Keratinocyte (primary cell): ENCODE results near the gene WBP1. TPM values are rescaled to one million over a fixed set of nuclear protein-coding genes. Genes with fewer than 3 reads are reported as not detected.

Experiments
- DNase-seq: peaks from one replicate; pipeline ENCODE4 v3.0.0-alpha.2; 2011; ENCODE audit warnings: low read depth, missing footprints, low spot score
- FAIRE-seq: peaks from 2 replicates; lab custom pipeline; 2011; peaks lifted over from hg19 to GRCh38; lab: Jason Lieb, UNC
- H2AFZ ChIP-seq: 2 replicates; pipeline ENCODE4 v1.6.0; 2012; ENCODE audit warnings: low read length, control low read depth, inconsistent platforms; ENCODE audit not compliant: control insufficient read depth
- H3K27ac ChIP-seq: 2 replicates; pipeline ENCODE4 v1.5.1; 2011; ENCODE audit warnings: low read length; ENCODE audit not compliant: control insufficient read depth, insufficient read depth
- H3K27me3 ChIP-seq: 3 replicates; pipeline ENCODE4 v1.6.0; 2011; ENCODE audit warnings: low read length; ENCODE audit not compliant: control insufficient read depth, insufficient read depth; ENCODE audit errors: extremely low read depth
- H3K36me3 ChIP-seq, 2 experiments: 2 replicates in 1 of 2; 3 replicates in 1 of 2; pipeline ENCODE4 v1.5.1; 2011; ENCODE audit warnings: low read length in 2 of 2, mild to moderate bottlenecking in 1 of 2; ENCODE audit not compliant: control insufficient read depth in 2 of 2, insufficient read depth in 2 of 2; ENCODE audit errors: extremely low read depth in 1 of 2
- H3K4me1 ChIP-seq: 3 replicates; pipeline ENCODE4 v1.5.1; 2011; ENCODE audit warnings: low read length; ENCODE audit not compliant: control insufficient read depth, insufficient read depth; ENCODE audit errors: extremely low read depth
- H3K4me2 ChIP-seq: 3 replicates; pipeline ENCODE4 v1.6.0; 2011; ENCODE audit warnings: low read depth, low read length; ENCODE audit not compliant: control insufficient read depth, insufficient read depth; ENCODE audit errors: extremely low read depth
- H3K4me3 ChIP-seq, 3 experiments: fragments of 200-600 bp in 1 of 3; sonication (generic) in 1 of 3; 2 replicates in 2 of 3; 3 replicates in 1 of 3; pipeline ENCODE4 v1.5.1; 2011 to 2016; ENCODE audit warnings: low read length in 3 of 3, mild to moderate bottlenecking in 3 of 3, control low read depth in 2 of 3, inconsistent platforms in 1 of 3, low read depth in 1 of 3, mixed read lengths in 1 of 3, mixed run types in 1 of 3, moderate library complexity in 1 of 3; ENCODE audit not compliant: control insufficient read depth in 2 of 3, insufficient read depth in 2 of 3; ENCODE audit errors: extremely low read depth in 1 of 3
- H3K79me2 ChIP-seq: 2 replicates; pipeline ENCODE4 v1.6.0; 2012; ENCODE audit warnings: low read length; ENCODE audit not compliant: control insufficient read depth, insufficient read depth
- H3K9ac ChIP-seq: 3 replicates; pipeline ENCODE4 v1.6.0; 2011; ENCODE audit warnings: low read length; ENCODE audit not compliant: control insufficient read depth, insufficient read depth; ENCODE audit errors: extremely low read depth
- H3K9me1 ChIP-seq: 3 replicates; pipeline ENCODE4 v1.6.0; 2011; ENCODE audit warnings: low read length; ENCODE audit not compliant: control insufficient read depth, insufficient read depth; ENCODE audit errors: extremely low read depth
- H3K9me3 ChIP-seq: 2 replicates; pipeline ENCODE4 v1.5.1; 2012; ENCODE audit warnings: low read depth, low read length; ENCODE audit not compliant: control insufficient read depth
- H4K20me1 ChIP-seq: 3 replicates; pipeline ENCODE4 v1.6.0; 2011; ENCODE audit warnings: low read length; ENCODE audit not compliant: control insufficient read depth, insufficient read depth; ENCODE audit errors: extremely low read depth
- CTCF ChIP-seq, 3 experiments: IDR thresholded peaks in 1 of 3; conservative IDR thresholded peaks in 1 of 3; optimal IDR thresholded peaks in 1 of 3; 2 replicates in 2 of 3; 3 replicates in 1 of 3; pipeline versions ENCODE3 to v1.5.1; 2011; ENCODE audit warnings: low read length in 3 of 3, mild to moderate bottlenecking in 3 of 3, moderate library complexity in 2 of 3, control low read depth in 1 of 3, inconsistent platforms in 1 of 3; ENCODE audit not compliant: insufficient read depth in 2 of 3; ENCODE audit errors: extremely low read depth in 1 of 3
- EZH2 ChIP-seq: IDR thresholded peaks from one replicate; pipeline ENCODE4 v1.6.1; 2012; ENCODE audit warnings: inconsistent platforms, mild to moderate bottlenecking, low read length, moderate library complexity
- dilution Hi-C: fragments of 300-500 bp; cut with MboI; formaldehyde crosslinking; loops from one replicate; pipeline ENCODE4 v1.7.0; 2020; ENCODE audit warnings: low sequenced_read_pairs; ENCODE audit not compliant: extremely low pct_ligation_motif_present
- polyA plus RNA-seq, 5 experiments: library from polyadenylated mRNA; depleted of rRNA in 3 of 5; stranded (reverse) in 3 of 5; stranded (forward) in 1 of 5; unstranded in 1 of 5; fragments of >200 nt; gene quantifications; 1 replicate in 1 of 5; 2 replicates in 3 of 5; 3 replicates in 1 of 5; pipeline versions ENCODE4 v1.2.1 to v1.2.3, GENCODE V29; 2011 to 2012; ENCODE audit warnings: missing spikeins in 2 of 5, low read depth in 1 of 5, low replicate concordance in 1 of 5

WBP1 gene
- polyA plus RNA-seq, 1 donor (not counting 4 experiments of a cell fraction or from before 2014, with no cell fraction given) = 75.5 TPM

- dilution Hi-C loops = no loop called here
- Histone ChIP-seq H3K27ac (no peak overlapping the region), H4K20me1 (no peaks in the 10 kb centered on the region), H3K4me3 (no peak overlapping the region), H3K79me2 (peaks cover 2% of the 10 kb centered on the region), H3K36me3 (no peaks in the 10 kb centered on the region), H2AFZ (no peak overlapping the region), H3K4me1 (peaks cover 28% of the 10 kb centered on the region), H3K9me1 (no peaks in the 10 kb centered on the region), H3K9ac (no peak overlapping the region), H3K4me2 (no peak overlapping the region), H3K9me3 (no peaks in the 10 kb centered on the region), H3K27me3 (peaks cover 3% of the 10 kb centered on the region)
- DNase-seq (no peak), FAIRE-seq (no peak)
- TF ChIP-seq CTCF (optimal IDR thresholded peaks at IDR 0.05 in 1 of 3, IDR thresholded peaks at IDR 0.05 in 1 of 3, conservative IDR thresholded peaks at IDR 0.05 in 1 of 3; ENCODE audit: extremely low read depth in 1 of 3, insufficient read depth in 2 of 3, low read length in 3 of 3) = no peak
- TF ChIP-seq EZH2 = no peak
These were observed 39.9 kb upstream of the WBP1 start for GRCh38 chr2:74418312-74418711.

DNA sequence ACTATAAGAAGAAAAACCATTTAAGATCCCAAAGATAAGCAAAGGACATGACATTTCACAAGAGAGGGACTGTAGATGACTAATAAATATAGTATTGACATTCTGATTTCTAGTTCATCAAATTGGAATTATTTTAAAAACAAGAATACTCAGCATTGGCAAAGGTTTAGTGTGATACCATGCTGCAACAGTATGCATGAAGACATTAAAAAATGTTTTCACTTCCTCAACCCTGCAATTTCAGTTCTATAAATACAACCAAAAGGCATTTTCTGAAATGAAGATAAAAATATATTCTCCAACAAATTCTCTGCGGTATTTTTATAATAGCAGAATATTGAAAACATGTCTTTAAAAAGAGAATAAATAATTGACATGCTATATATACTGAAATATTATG is 38.9 kb upstream of the WBP1 start:
- no peak for FAIRE-seq
- peaks cover 35% of the 10 kb centered on the region for H3K4me1 ChIP-seq

More for the DNA sequence above, 38.9 kb upstream of the WBP1 start:
- Histone ChIP-seq H3K79me2 (peaks cover 2% of the 10 kb centered on the region), H4K20me1 (no peaks in the 10 kb centered on the region), H3K9ac (no peak overlapping the region), H3K9me3 (no peaks in the 10 kb centered on the region), H3K27me3 (peaks cover 3% of the 10 kb centered on the region), H3K27ac (no peak overlapping the region), H3K4me3 (no peak overlapping the region), H2AFZ (no peak overlapping the region), H3K4me2 (no peak overlapping the region), H3K36me3 (peaks cover 0 to 1% of the 10 kb centered on the region in 2 experiments), H3K9me1 (no peaks in the 10 kb centered on the region)
- dilution Hi-C loops = no loop called here
- no peak for TF ChIP-seq EZH2
- TF ChIP-seq CTCF (optimal IDR thresholded peaks at IDR 0.05 in 1 of 3, IDR thresholded peaks at IDR 0.05 in 1 of 3, conservative IDR thresholded peaks at IDR 0.05 in 1 of 3; ENCODE audit: extremely low read depth in 1 of 3, insufficient read depth in 2 of 3, low read length in 3 of 3) = no peak
- no peak for DNase-seq
